CD4-positive, alpha-beta T cell treated with Interleukin-17A for 1 hour (primary cell): ENCODE results near the gene HPS4.

Source experiments
- DNase-seq: peaks from one replicate; pipeline ENCODE4 v3.0.0-alpha.2; 2020

Gene HPS4

DNA sequence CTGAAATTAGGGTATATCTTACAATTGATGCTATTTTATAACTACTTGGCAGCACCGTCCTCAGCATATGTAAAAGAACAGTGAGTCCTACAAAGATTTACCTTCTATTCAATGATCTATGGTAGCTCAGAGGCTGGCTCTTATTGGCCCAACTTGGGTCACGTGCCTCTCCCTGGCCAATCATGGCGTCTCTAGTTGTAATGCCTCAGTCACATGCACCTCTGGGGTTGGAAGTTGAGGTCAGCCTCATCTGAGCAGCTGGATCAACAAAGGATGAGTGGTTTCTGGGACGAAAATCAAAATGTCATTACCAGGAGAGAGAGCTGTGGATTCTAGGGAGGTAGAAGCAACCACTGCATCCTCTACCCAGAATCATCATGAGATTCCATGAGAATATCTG, 77.5 kb downstream of the HPS4 start:
- no peak for DNase-seq

GRCh38 chr22:26404851-26405421, 78.6 kb downstream of the HPS4 start:
- peak; percentile 6 for DNase-seq

DNA sequence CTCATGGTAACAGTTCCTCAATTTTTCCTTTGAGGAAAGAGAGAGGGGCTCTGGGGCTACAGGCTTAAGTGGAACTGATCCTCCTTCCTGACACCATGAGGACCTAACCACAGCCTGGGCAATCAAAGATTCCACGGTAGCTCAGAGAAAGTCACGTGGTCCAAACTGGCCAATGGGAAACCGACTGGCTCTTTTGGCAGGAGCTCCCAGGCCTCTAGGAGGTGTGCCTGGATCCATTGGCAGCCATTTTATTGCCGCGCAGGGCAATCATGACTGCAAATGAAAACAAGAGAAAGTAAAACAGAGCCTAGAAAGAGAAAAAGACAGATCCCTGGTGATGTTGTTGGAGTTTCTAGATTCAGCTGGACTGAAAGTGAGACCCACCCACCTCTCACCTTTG, 81.9 kb downstream of the HPS4 start:
- DNase-seq: no peak
